ENCODE results near the gene SDHB.

Gene SDHB

DNA sequence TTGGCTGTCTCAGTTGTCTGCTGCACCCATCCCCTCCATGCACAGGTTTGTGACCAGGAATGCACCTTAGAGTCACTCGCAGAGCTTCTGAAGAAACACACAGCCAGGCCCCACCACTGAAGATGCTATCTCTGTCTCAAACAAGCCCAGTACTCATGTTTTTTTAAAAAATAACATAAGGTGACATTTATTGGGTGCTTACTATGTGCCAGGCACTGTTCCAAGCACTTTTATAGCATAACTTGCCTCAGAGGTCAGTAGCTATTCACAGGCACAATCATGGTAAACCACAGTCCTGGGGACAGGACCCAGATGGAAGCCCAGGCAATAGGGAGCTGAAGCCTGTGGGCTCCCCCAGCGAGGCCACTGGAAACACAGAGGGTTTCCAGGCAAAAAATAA lies 33.3 kb downstream of the SDHB start:
- peaks cover 79% of the 10 kb centered on the region for H3K36me3 ChIP-seq (ENCODE audit: insufficient read depth, low read length)
- no peak overlapping the region for H3K4me3 ChIP-seq (ENCODE audit: low read depth, low read length, poor library complexity, severe bottlenecking)
- H3K27ac ChIP-seq (ENCODE audit: low read depth, low read length, poor library complexity, severe bottlenecking): no peak overlapping the region

GRCh38 chr1:17018849-17019248 lies 35.0 kb downstream of the SDHB start:
- peaks cover 62% of the 10 kb centered on the region for H3K36me3 ChIP-seq (ENCODE audit: insufficient read depth, low read length)

More for the DNA sequence above, 33.3 kb downstream of the SDHB start:
- Histone ChIP-seq H3K9me2 (ENCODE audit: low read depth, low read length) (no peaks in the 10 kb centered on the region), H3K9me3 (ENCODE audit: low read length) (no peaks in the 10 kb centered on the region), H3K27me3 (ENCODE audit: insufficient read depth, low read length) (no peaks in the 10 kb centered on the region), H2AFZ (ENCODE audit: low read length) (no peak overlapping the region), H3K79me2 (ENCODE audit: insufficient read depth, low read length) (no peaks in the 10 kb centered on the region), H3F3A (ENCODE audit: insufficient read depth, low read length) (no peaks in the 10 kb centered on the region), H3K4me2 (ENCODE audit: low read length) (no peak overlapping the region), H3K4me1 (ENCODE audit: insufficient read depth, low read length, severe bottlenecking) (no peaks in the 10 kb centered on the region), H4K20me1 (ENCODE audit: insufficient read depth, low read length) (no peaks in the 10 kb centered on the region), H3K9ac (ENCODE audit: low read length) (no peak overlapping the region)
- TF ChIP-seq EZH2 (IDR thresholded peaks at IDR 0.05; ENCODE audit: borderline replicate concordance, low read length): no peak
- TF ChIP-seq CTCF (IDR thresholded peaks at IDR 0.05; ENCODE audit: low read length): no peak

GRCh38 chr1:17017435-17017834 lies 36.4 kb downstream of the SDHB start:
- H2AFZ ChIP-seq (ENCODE audit: low read length): no peak overlapping the region
- no peak overlapping the region for H3K27ac ChIP-seq (ENCODE audit: low read depth, low read length, poor library complexity, severe bottlenecking)
- no peak overlapping the region for H3K4me3 ChIP-seq (ENCODE audit: low read depth, low read length, poor library complexity, severe bottlenecking)
- peaks cover 48% of the 10 kb centered on the region for H3K36me3 ChIP-seq (ENCODE audit: insufficient read depth, low read length)
- no peaks in the 10 kb centered on the region for H3K9me2 ChIP-seq (ENCODE audit: low read depth, low read length)
- H3K9ac ChIP-seq (ENCODE audit: low read length): no peak overlapping the region
- H4K20me1 ChIP-seq (ENCODE audit: insufficient read depth, low read length): no peaks in the 10 kb centered on the region
- no peaks in the 10 kb centered on the region for H3K9me3 ChIP-seq (ENCODE audit: low read length)
- TF ChIP-seq EZH2 (IDR thresholded peaks at IDR 0.05; ENCODE audit: borderline replicate concordance, low read length) (no peak), CTCF (IDR thresholded peaks at IDR 0.05; ENCODE audit: low read length) (no peak)
- H3K27me3 ChIP-seq (ENCODE audit: insufficient read depth, low read length): no peaks in the 10 kb centered on the region; the same call in 1 of the 2 replicates
- H3K4me2 ChIP-seq (ENCODE audit: low read length): no peak overlapping the region
- H3K79me2 ChIP-seq (ENCODE audit: insufficient read depth, low read length): no peaks in the 10 kb centered on the region
- no peaks in the 10 kb centered on the region for H3F3A ChIP-seq (ENCODE audit: insufficient read depth, low read length)
- peaks cover 2% of the 10 kb centered on the region for H3K4me1 ChIP-seq (ENCODE audit: insufficient read depth, low read length, severe bottlenecking)

More at GRCh38 chr1:17018849-17019248, 35.0 kb downstream of the SDHB start:
- no peaks in the 10 kb centered on the region for H3K9me3 ChIP-seq (ENCODE audit: low read length)
- no peaks in the 10 kb centered on the region for H3K27me3 ChIP-seq (ENCODE audit: insufficient read depth, low read length)
- H3K9me2 ChIP-seq (ENCODE audit: low read depth, low read length): no peaks in the 10 kb centered on the region
- H3F3A ChIP-seq (ENCODE audit: insufficient read depth, low read length): no peaks in the 10 kb centered on the region
- no peak overlapping the region for H3K4me3 ChIP-seq (ENCODE audit: low read depth, low read length, poor library complexity, severe bottlenecking)
- H3K4me1 ChIP-seq (ENCODE audit: insufficient read depth, low read length, severe bottlenecking): no peaks in the 10 kb centered on the region
- no peaks in the 10 kb centered on the region for H4K20me1 ChIP-seq (ENCODE audit: insufficient read depth, low read length)
- no peak for TF ChIP-seq CTCF (IDR thresholded peaks at IDR 0.05; ENCODE audit: low read length)
- TF ChIP-seq EZH2 (IDR thresholded peaks at IDR 0.05; ENCODE audit: borderline replicate concordance, low read length): no peak
- H3K27ac ChIP-seq (ENCODE audit: low read depth, low read length, poor library complexity, severe bottlenecking): no peak overlapping the region
- H3K4me2 ChIP-seq (ENCODE audit: low read length): no peak overlapping the region
- no peak overlapping the region for H3K9ac ChIP-seq (ENCODE audit: low read length)
- no peak overlapping the region for H2AFZ ChIP-seq (ENCODE audit: low read length)
- no peaks in the 10 kb centered on the region for H3K79me2 ChIP-seq (ENCODE audit: insufficient read depth, low read length)
